ENCODE results near the gene TRAF3. TPM values are rescaled to one million over a fixed set of nuclear protein-coding genes. Genes with fewer than 3 reads are reported as not detected.
"Not testable (repeated sequence)": the region's sequence is repeated elsewhere in the genome, so short reads cannot be mapped to it uniquely, and the experiment has no call there.

The TRAF3 gene
- total RNA-seq, 2 experiments from 2014 or later, result 66.4 to 83.7 TPM

- no peak overlapping the region for H3K4me3 Mint-ChIP-seq
- ChIA-PET POLR2A (interaction anchor here (0.7 to 0.8 kb wide), 2 partner anchors 11 to 99 kb away, joined by 3 to 7 read pairs; no protein-coding TSS in a partner anchor), CTCF (interaction anchor here (0.9 to 1.5 kb wide), 2 partner anchors 175 to 179 kb away, joined by 3 to 5 read pairs; no protein-coding TSS in a partner anchor)
- ATAC-seq, result no peak
- DNase-seq, result no peak
- H3K27me3 Mint-ChIP-seq, result no peaks in the 10 kb centered on the region
- H3K4me1 Mint-ChIP-seq, result peaks cover 17% of the 10 kb centered on the region
- H3K27ac Mint-ChIP-seq, result no peak overlapping the region
- no peaks in the 10 kb centered on the region for H3K9me3 Mint-ChIP-seq (ENCODE audit: low read depth)
- intact Hi-C loops (cut with DNase I, micrococcal nuclease), result no loop called here
- peaks cover 45% of the 10 kb centered on the region for H3K36me3 Mint-ChIP-seq (ENCODE audit: low read depth)
These were observed 96.4 kb downstream of the TRAF3 start for GRCh38 chr14:102873546-102874061.

GRCh38 chr14:102875652-102876051 is 98.4 kb downstream of the TRAF3 start:
- no peak for DNase-seq
- ATAC-seq, result no peak
- ChIA-PET POLR2A (no interaction called here), CTCF (interaction anchor here (0.7 kb wide), 1 partner anchor 11 kb away, joined by 3 read pairs; no protein-coding TSS in a partner anchor)
- peaks cover 13% of the 10 kb centered on the region for H3K4me1 Mint-ChIP-seq
- no peak overlapping the region for H3K27ac Mint-ChIP-seq
- H3K36me3 Mint-ChIP-seq (ENCODE audit: low read depth), result peaks cover 48% of the 10 kb centered on the region
- intact Hi-C loops (cut with DNase I, micrococcal nuclease), result no loop called here
- H3K9me3 Mint-ChIP-seq (ENCODE audit: low read depth), result no peaks in the 10 kb centered on the region
- H3K27me3 Mint-ChIP-seq, result no peaks in the 10 kb centered on the region
- H3K4me3 Mint-ChIP-seq, result no peak overlapping the region

- intact Hi-C loops (cut with DNase I, micrococcal nuclease); POLR2A ChIA-PET; H3K27ac Mint-ChIP-seq; H3K27me3 Mint-ChIP-seq; H3K4me3 Mint-ChIP-seq; H3K9me3 Mint-ChIP-seq (ENCODE audit: low read depth); ATAC-seq; DNase-seq: not testable (repeated sequence)
- Mint-ChIP-seq H3K4me1 (peaks cover 15% of the 10 kb centered on the region), H3K36me3 (ENCODE audit: low read depth) (peaks cover 49% of the 10 kb centered on the region)
- CTCF ChIA-PET, result interaction anchor here (0.8 to 1.1 kb wide), 2 partner anchors 9 to 183 kb away, joined by 3 to 4 read pairs; no protein-coding TSS in a partner anchor
These were observed 100.3 kb downstream of the TRAF3 start for GRCh38 chr14:102877511-102877910.

- Mint-ChIP-seq H3K4me1 (peaks cover 23% of the 10 kb centered on the region), H3K27ac (peak overlapping the region; percentile 29), H3K27me3 (no peaks in the 10 kb centered on the region), H3K9me3 (ENCODE audit: low read depth) (no peaks in the 10 kb centered on the region), H3K4me3 (no peak overlapping the region), H3K36me3 (ENCODE audit: low read depth) (peaks cover 48% of the 10 kb centered on the region)
- intact Hi-C loops (cut with DNase I, micrococcal nuclease), result no loop called here
- ChIA-PET CTCF (interaction anchor here (1.1 kb wide), 1 partner anchor 10 kb away, joined by 3 read pairs; no protein-coding TSS in a partner anchor), POLR2A (no interaction called here)
- DNase-seq (no peak), ATAC-seq (no peak)
These were observed 101.1 kb downstream of the TRAF3 start for GRCh38 chr14:102878174-102878969.

- DNase-seq (no peak), ATAC-seq (no peak)
- Mint-ChIP-seq H3K9me3 (ENCODE audit: low read depth) (no peaks in the 10 kb centered on the region), H3K36me3 (ENCODE audit: low read depth) (peaks cover 51% of the 10 kb centered on the region), H3K27me3 (no peaks in the 10 kb centered on the region), H3K4me1 (peaks cover 25% of the 10 kb centered on the region), H3K27ac (peak overlapping the region; percentile 29), H3K4me3 (no peak overlapping the region)
- CTCF ChIA-PET, result interaction anchor here (1.1 kb wide), 1 partner anchor 185 kb away, joined by 3 read pairs; no protein-coding TSS in a partner anchor
- intact Hi-C loops (cut with DNase I, micrococcal nuclease), result no loop called here
- POLR2A ChIA-PET, result no interaction called here
These were observed 101.8 kb downstream of the TRAF3 start for GRCh38 chr14:102878970-102879460.

GRCh38 chr14:102882226-102882906 is 105.1 kb downstream of the TRAF3 start:
- Mint-ChIP-seq H3K9me3 (ENCODE audit: low read depth) (no peaks in the 10 kb centered on the region), H3K27ac (peak overlapping the region; percentile 66), H3K27me3 (no peaks in the 10 kb centered on the region), H3K36me3 (ENCODE audit: low read depth) (peaks cover 66% of the 10 kb centered on the region), H3K4me3 (no peak overlapping the region), H3K4me1 (peaks cover 28% of the 10 kb centered on the region)
- no peak for DNase-seq
- POLR2A ChIA-PET, result no interaction called here
- no peak for ATAC-seq
- intact Hi-C loops (cut with DNase I, micrococcal nuclease), result loop anchor here (2.0 kb wide), 2 partner anchors 64 to 108 kb away; no protein-coding TSS in a partner anchor
- CTCF ChIA-PET, result no interaction called here

GRCh38 chr14:102883089-102883541 is 105.9 kb downstream of the TRAF3 start:
- intact Hi-C loops (cut with DNase I, micrococcal nuclease), result loop anchor here (1.0 to 2.0 kb wide), 4 partner anchors 61 to 108 kb away; no protein-coding TSS in a partner anchor

GRCh38 chr14:102883554-102883953 is 106.3 kb downstream of the TRAF3 start:
- peak overlapping the region; percentile 58 for H3K27ac Mint-ChIP-seq
- CTCF ChIA-PET, result no interaction called here
- intact Hi-C loops (cut with DNase I, micrococcal nuclease), result loop anchor here (1.0 to 2.0 kb wide), 4 partner anchors 61 to 109 kb away; no protein-coding TSS in a partner anchor
- POLR2A ChIA-PET, result no interaction called here
- H3K4me1 Mint-ChIP-seq, result peaks cover 28% of the 10 kb centered on the region
- no peaks in the 10 kb centered on the region for H3K27me3 Mint-ChIP-seq
- no peak for ATAC-seq
- no peak overlapping the region for H3K4me3 Mint-ChIP-seq
- H3K36me3 Mint-ChIP-seq (ENCODE audit: low read depth), result peaks cover 72% of the 10 kb centered on the region
- DNase-seq, result no peak
- H3K9me3 Mint-ChIP-seq (ENCODE audit: low read depth), result no peaks in the 10 kb centered on the region

More at GRCh38 chr14:102883089-102883541, 105.9 kb downstream of the TRAF3 start:
- peak; percentile 60 for DNase-seq
- H3K4me3 Mint-ChIP-seq, result no peak overlapping the region
- H3K27ac Mint-ChIP-seq, result peak overlapping the region; percentile 72
- ATAC-seq, result peak; percentile 94
- H3K9me3 Mint-ChIP-seq (ENCODE audit: low read depth), result no peaks in the 10 kb centered on the region
- H3K36me3 Mint-ChIP-seq (ENCODE audit: low read depth), result peaks cover 68% of the 10 kb centered on the region
- POLR2A ChIA-PET, result no interaction called here
- peaks cover 28% of the 10 kb centered on the region for H3K4me1 Mint-ChIP-seq
- CTCF ChIA-PET, result no interaction called here
- H3K27me3 Mint-ChIP-seq, result no peaks in the 10 kb centered on the region

- H3K9me3 Mint-ChIP-seq (ENCODE audit: low read depth), result no peaks in the 10 kb centered on the region
- ChIA-PET CTCF (no interaction called here), POLR2A (no interaction called here)
- no peak overlapping the region for H3K27ac Mint-ChIP-seq
- H3K27me3 Mint-ChIP-seq, result no peaks in the 10 kb centered on the region
- H3K4me3 Mint-ChIP-seq, result no peak overlapping the region
- peaks cover 28% of the 10 kb centered on the region for H3K4me1 Mint-ChIP-seq
- intact Hi-C loops (cut with DNase I, micrococcal nuclease), result no loop called here
- DNase-seq (no peak), ATAC-seq (no peak)
- peaks cover 67% of the 10 kb centered on the region for H3K36me3 Mint-ChIP-seq (ENCODE audit: low read depth)
These were observed 108.6 kb downstream of the TRAF3 start for GRCh38 chr14:102885737-102886447.

- ChIA-PET POLR2A (no interaction called here), CTCF (no interaction called here)
- intact Hi-C loops (cut with DNase I, micrococcal nuclease), result no loop called here
- H3K36me3 Mint-ChIP-seq (ENCODE audit: low read depth), result peaks cover 65% of the 10 kb centered on the region
- no peak overlapping the region for H3K4me3 Mint-ChIP-seq
- ATAC-seq, result no peak
- H3K9me3 Mint-ChIP-seq (ENCODE audit: low read depth), result no peaks in the 10 kb centered on the region
- DNase-seq, result no peak
- H3K27me3 Mint-ChIP-seq, result no peaks in the 10 kb centered on the region
- H3K4me1 Mint-ChIP-seq, result peaks cover 12% of the 10 kb centered on the region
- no peak overlapping the region for H3K27ac Mint-ChIP-seq
These were observed 111.5 kb downstream of the TRAF3 start for GRCh38 chr14:102888748-102889147.

GRCh38 chr14:102889615-102890014 is 112.4 kb downstream of the TRAF3 start:
- H3K27ac Mint-ChIP-seq, result no peak overlapping the region
- ChIA-PET CTCF (no interaction called here), POLR2A (no interaction called here)
- intact Hi-C loops (cut with DNase I, micrococcal nuclease), result no loop called here
- ATAC-seq, result no peak
- H3K36me3 Mint-ChIP-seq (ENCODE audit: low read depth), result peaks cover 58% of the 10 kb centered on the region
- no peaks in the 10 kb centered on the region for H3K27me3 Mint-ChIP-seq
- no peak overlapping the region for H3K4me3 Mint-ChIP-seq
- no peak for DNase-seq
- H3K9me3 Mint-ChIP-seq (ENCODE audit: low read depth), result no peaks in the 10 kb centered on the region
- H3K4me1 Mint-ChIP-seq, result peaks cover 8% of the 10 kb centered on the region
